HCT116 (cell line): ENCODE measurements around the gene MORN4. TPM values are rescaled to one million over a fixed set of nuclear protein-coding genes. Genes with fewer than 3 reads are reported as not detected.
A peak's percentile ranks its signal among the peaks of the same experiment; 100 is the strongest.

Source experiments
- ATAC-seq: fragments of 200-7000 bp; cut with Tn5 transposase; 2 replicates; pipeline ENCODE4 v1.9.1; 2020; ENCODE audit warnings: mild to moderate bottlenecking, moderate library complexity
- BruUV-seq: library from RNA; stranded (reverse); fragments of 400-500 nt; replicated peaks from 2 replicates; lab custom pipeline; 2021; lab: Mats Ljungman, UMichigan
- CTCF ChIA-PET: fragments of 300-600 bp; sonication (Branson Sonifier 250); formaldehyde crosslinking; loops from one replicate; lab custom pipeline; 2021; ENCODE audit warnings: antibody characterized with exemption; lab: Charles Lee
- POLR2A ChIA-PET: fragments of 300-600, 350-600 bp; sonication (Branson Sonifier 250); formaldehyde crosslinking; loops from one replicate; lab custom pipeline; 2021; ENCODE audit warnings: antibody characterized with exemption; lab: Charles Lee
- RAD21 ChIA-PET, 2 experiments: fragments of 300-600 bp; sonication (Branson Sonifier 250); formaldehyde crosslinking; loops; one replicate each; lab custom pipeline; 2023; ENCODE audit warnings: low total read pairs in 2 of 2; ENCODE audit not compliant: uncharacterized antibody in 2 of 2, unreplicated experiment in 2 of 2, low non-redundant PET in 1 of 2; lab: Charles Lee
- DNase-seq: peaks from one replicate; pipeline ENCODE4 v3.0.0-alpha.2; 2010; ENCODE audit warnings: low read depth, low spot score
- H2AFZ ChIP-seq: fragments of 200-600 bp; shearing (Covaris generic), sonication (generic); 2 replicates; pipeline ENCODE4 v1.6.1; 2017; ENCODE audit warnings: low read depth, mixed run types, mixed read lengths, antibody characterized with exemption, low read length; ENCODE audit not compliant: poor library complexity, severe bottlenecking
- H3K27ac ChIP-seq: 2 replicates; pipeline ENCODE4 v1.5.1; 2012; ENCODE audit warnings: low read depth, low read length
- H3K27me3 ChIP-seq: fragments of 200-600 bp; sonication (generic); 2 replicates; pipeline ENCODE4 v1.6.1; 2016; ENCODE audit warnings: mixed run types, low read length, mixed read lengths; ENCODE audit not compliant: insufficient read depth
- H3K36me3 ChIP-seq, 2 experiments: fragments of 200-500 bp in 1 of 2; fragments of 200-600 bp in 1 of 2; sonication (Bioruptor generic) in 1 of 2; sonication (generic) in 1 of 2; 2 replicates each; pipeline versions ENCODE4 v1.5.1 to v1.6.1; 2014 to 2016; ENCODE audit warnings: low read length in 2 of 2, inconsistent platforms in 1 of 2, mixed read lengths in 1 of 2, mixed run types in 1 of 2; ENCODE audit not compliant: insufficient read depth in 2 of 2, control insufficient read depth in 1 of 2
- H3K4me1 ChIP-seq, 2 experiments: fragments of 200-600 bp in 1 of 2; sonication (generic) in 1 of 2; 2 replicates each; pipeline versions ENCODE4 v1.5.1 to v1.6.1; 2012 to 2017; ENCODE audit warnings: low read length in 2 of 2, inconsistent platforms in 1 of 2, mild to moderate bottlenecking in 1 of 2, mixed read lengths in 1 of 2, mixed run types in 1 of 2, moderate library complexity in 1 of 2; ENCODE audit not compliant: insufficient read depth in 2 of 2, control insufficient read depth in 1 of 2
- H3K4me2 ChIP-seq: fragments of 200-600 bp; sonication (generic); 2 replicates; pipeline ENCODE4 v1.6.1; 2017; ENCODE audit warnings: mixed run types, low read length, mixed read lengths
- H3K4me3 ChIP-seq, 2 experiments: fragments of 200-600 bp in 1 of 2; sonication (generic) in 1 of 2; replicated peaks in 1 of 2; 2 replicates each; pipeline ENCODE4 v1.5.1; 2011 to 2016; ENCODE audit warnings: low read length in 2 of 2, control low read depth in 1 of 2, low read depth in 1 of 2, mild to moderate bottlenecking in 1 of 2, mixed read lengths in 1 of 2, mixed run types in 1 of 2
- H3K79me2 ChIP-seq: fragments of 200-600 bp; sonication (generic); 2 replicates; pipeline ENCODE4 v1.6.1; 2017; ENCODE audit warnings: mild to moderate bottlenecking, mixed run types, low read length, moderate library complexity, mixed read lengths; ENCODE audit not compliant: insufficient read depth
- H3K9ac ChIP-seq: fragments of 200-600 bp; sonication (generic); 2 replicates; pipeline ENCODE4 v1.6.1; 2016; ENCODE audit warnings: low read length, mixed read lengths
- H3K9me2 ChIP-seq: fragments of 200-600 bp; sonication (generic), shearing (Covaris generic); 2 replicates; pipeline ENCODE4 v1.6.1; 2017; ENCODE audit warnings: mixed run types, mild to moderate bottlenecking, moderate library complexity; ENCODE audit not compliant: insufficient read depth
- H3K9me3 ChIP-seq, 2 experiments: fragments of 200-500 bp in 1 of 2; fragments of 200-600 bp in 1 of 2; sonication (Bioruptor generic) in 1 of 2; sonication (generic) in 1 of 2; 2 replicates each; pipeline ENCODE4 v1.6.1; 2014 to 2017; ENCODE audit warnings: low read length in 2 of 2, mixed read lengths in 2 of 2, inconsistent platforms in 1 of 2, low read depth in 1 of 2, mild to moderate bottlenecking in 1 of 2, mixed run types in 1 of 2, moderate library complexity in 1 of 2; ENCODE audit not compliant: control insufficient read depth in 1 of 2, insufficient read depth in 1 of 2
- H4K20me1 ChIP-seq: fragments of 200-600 bp; sonication (generic), shearing (Covaris generic); 2 replicates; pipeline ENCODE4 v1.6.1; 2017; ENCODE audit warnings: mixed run types, mild to moderate bottlenecking, moderate library complexity; ENCODE audit not compliant: insufficient read depth
- ATF3 ChIP-seq: IDR thresholded peaks from 2 replicates; pipeline ENCODE4 v1.6.1; 2012
- CEBPB ChIP-seq: IDR thresholded peaks from 2 replicates; pipeline ENCODE4 v1.6.1; 2012; ENCODE audit warnings: low read depth
- EGR1 ChIP-seq: IDR thresholded peaks from 2 replicates; pipeline ENCODE4 v1.6.1; 2012; ENCODE audit warnings: low read depth
- ELF1 ChIP-seq: IDR thresholded peaks from 2 replicates; pipeline ENCODE4 v1.6.1; 2012; ENCODE audit warnings: low read depth, borderline replicate concordance
- EZH2 ChIP-seq: fragments of 200-600 bp; sonication (generic); IDR thresholded peaks from 2 replicates; pipeline ENCODE4 v1.6.1; 2017; ENCODE audit warnings: antibody characterized with exemption, mixed run types
- FOSL1 ChIP-seq: IDR thresholded peaks from 2 replicates; pipeline ENCODE4 v1.6.1; 2012; ENCODE audit warnings: low read depth
- JUND ChIP-seq: IDR thresholded peaks from 2 replicates; pipeline ENCODE4 v1.6.1; 2012
- MAX ChIP-seq: IDR thresholded peaks from 2 replicates; pipeline ENCODE4 v1.6.1; 2012
- POLR2A ChIP-seq: IDR thresholded peaks from 2 replicates; pipeline ENCODE4 v1.7.0; 2011; ENCODE audit warnings: borderline replicate concordance; ENCODE audit not compliant: insufficient read depth, insufficient read length; ENCODE audit errors: extremely low read depth
- SP1 ChIP-seq: IDR thresholded peaks from 2 replicates; pipeline ENCODE4 v1.6.1; 2012; ENCODE audit warnings: low read depth
- SRF ChIP-seq: IDR thresholded peaks from 2 replicates; pipeline ENCODE4 v1.6.1; 2012; ENCODE audit warnings: low read depth
- YY1 ChIP-seq: IDR thresholded peaks from 2 replicates; pipeline ENCODE4 v1.6.1; 2011; ENCODE audit warnings: low read length, low read depth, moderate library complexity, mild to moderate bottlenecking; ENCODE audit not compliant: insufficient replicate concordance; ENCODE audit errors: extremely low read depth
- intact Hi-C: fragments of 100-400 bp; cut with micrococcal nuclease; formaldehyde crosslinking; loops from 2 replicates; pipeline ENCODE4 v1.10.0; 2022
- total RNA-seq: library from RNA; stranded (reverse); gene quantifications from one replicate; pipeline ENCODE4 v1.2.1, GENCODE V29; 2021; ENCODE audit not compliant: unreplicated experiment

MORN4 gene
- total RNA-seq, 1 experiment from 2014 or later: 8.0 TPM

- Histone ChIP-seq H3K9me2 (no peaks in the 10 kb centered on the region), H3K79me2 (no peaks in the 10 kb centered on the region), H3K27me3 (no peaks in the 10 kb centered on the region), H3K9ac (peak overlapping the region; percentile 25; the same call in 1 of the 2 replicates), H4K20me1 (no peaks in the 10 kb centered on the region), H3K4me3 (peak overlapping the region in 1 of 2 experiments; percentile 23; a peak in 1 of 4 replicates), H3K4me2 (peak overlapping the region; percentile 54), H3K4me1 (peaks cover 13 to 21% of the 10 kb centered on the region in 2 experiments), H3K36me3 (no peaks in the 10 kb centered on the region), H3K9me3 (no peaks in the 10 kb centered on the region), H2AFZ (no peak overlapping the region), H3K27ac (0 out of 2 replicates have a peak overlapping the region, but pooled peaks have one; percentile 27)
- intact Hi-C loops: no loop called here
- DNase-seq (no peak), ATAC-seq (no peak)
- BruUV-seq: no TSS peak
- ChIA-PET RAD21 (no interaction called here), CTCF (interaction anchor here (1.0 to 2.5 kb wide), 3 partner anchors 11 to 13 kb away, joined by 5 to 13 read pairs (median 6); partner anchors contain the start of gene ANKRD2), POLR2A (interaction anchor here (1.1 to 1.7 kb wide), 3 partner anchors 10 to 21 kb away, joined by 4 to 11 read pairs (median 5); no protein-coding TSS in a partner anchor)
- TF ChIP-seq EGR1 (no peak), ATF3 (no peak), JUND (no peak), YY1 (no peak), SRF (no peak), CEBPB (no peak), FOSL1 (no peak), SP1 (no peak), EZH2 (no peak), POLR2A (no peak), ELF1 (no peak), MAX (no peak)
These were observed 48.4 kb downstream of the MORN4 start for GRCh38 chr10:97584798-97585438.
